Endothelial cell of umbilical vein (primary cell): ENCODE measurements around the gene ABCD3. TPM values are rescaled to one million over a fixed set of nuclear protein-coding genes. Genes with fewer than 3 reads are reported as not detected.

Experiments used
- BruUV-seq: library from RNA; stranded (reverse); fragments of 400-500 nt; replicated peaks from 2 replicates; lab custom pipeline; 2021; lab: Mats Ljungman, UMichigan
- CTCF ChIA-PET: fragments of 300-600, 350-600 bp; sonication (Branson Sonifier 250); formaldehyde crosslinking; loops from one replicate; lab custom pipeline; 2021; ENCODE audit warnings: antibody characterized with exemption, inconsistent platforms; lab: Charles Lee
- POLR2A ChIA-PET: fragments of 300-600, 350-600 bp; sonication (Branson Sonifier 250); formaldehyde crosslinking; loops from one replicate; lab custom pipeline; 2021; ENCODE audit warnings: antibody characterized with exemption, inconsistent platforms; lab: Charles Lee
- DNase-seq: peaks from one replicate; pipeline ENCODE4 v3.0.0-alpha.2; 2011; ENCODE audit warnings: low read depth, low spot score
- FAIRE-seq: peaks from 2 replicates; lab custom pipeline; 2011; peaks lifted over from hg19 to GRCh38; lab: Jason Lieb, UNC
- H2AFZ ChIP-seq: 2 replicates; pipeline ENCODE4 v1.6.0; 2012; ENCODE audit warnings: low read depth, low read length, control low read depth, inconsistent platforms
- H3K27ac ChIP-seq: 2 replicates; pipeline ENCODE4 v1.5.1; 2011; ENCODE audit warnings: low read depth, mild to moderate bottlenecking, control low read depth, low read length, moderate library complexity; ENCODE audit not compliant: insufficient read depth
- H3K27me3 ChIP-seq, 2 experiments: 2 replicates each; pipeline versions ENCODE4 v1.6.0 to v1.6.1; 2011; ENCODE audit warnings: low read length in 2 of 2, mixed read lengths in 1 of 2; ENCODE audit not compliant: control insufficient read depth in 2 of 2, insufficient read depth in 2 of 2
- H3K36me3 ChIP-seq, 2 experiments: 2 replicates in 1 of 2; 3 replicates in 1 of 2; pipeline ENCODE4 v1.5.1; 2011; ENCODE audit warnings: low read length in 2 of 2, mild to moderate bottlenecking in 1 of 2, moderate library complexity in 1 of 2; ENCODE audit not compliant: control insufficient read depth in 2 of 2, insufficient read depth in 2 of 2; ENCODE audit errors: extremely low read depth in 1 of 2
- H3K4me1 ChIP-seq: 3 replicates; pipeline ENCODE4 v1.5.1; 2011; ENCODE audit warnings: mild to moderate bottlenecking, low read length; ENCODE audit not compliant: control insufficient read depth, insufficient read depth; ENCODE audit errors: extremely low read depth
- H3K4me2 ChIP-seq: 2 replicates; pipeline ENCODE4 v1.6.1; 2011; ENCODE audit warnings: low read length, control low read depth, mixed read lengths; ENCODE audit not compliant: insufficient read depth
- H3K4me3 ChIP-seq, 3 experiments: fragments of 200-600 bp in 1 of 3; sonication (generic), shearing (Covaris generic) in 1 of 3; replicated peaks in 1 of 3; 2 replicates each; pipeline ENCODE4 v1.5.1; 2011 to 2016; ENCODE audit warnings: control low read depth in 3 of 3, low read length in 3 of 3, mild to moderate bottlenecking in 2 of 3, inconsistent platforms in 1 of 3, low read depth in 1 of 3, moderate library complexity in 1 of 3; ENCODE audit not compliant: insufficient read depth in 1 of 3
- H3K79me2 ChIP-seq: 2 replicates; pipeline ENCODE4 v1.6.0; 2012; ENCODE audit warnings: low read length, inconsistent platforms; ENCODE audit not compliant: control insufficient read depth, insufficient read depth
- H3K9ac ChIP-seq: replicated peaks from 2 replicates; pipeline ENCODE3; 2011; ENCODE audit warnings: low read length, control low read depth; ENCODE audit not compliant: insufficient read depth; ENCODE audit errors: extremely low read depth
- H3K9me1 ChIP-seq: replicated peaks from 3 replicates; pipeline ENCODE4 v1.6.0; 2011; ENCODE audit warnings: mild to moderate bottlenecking, low read length; ENCODE audit not compliant: control insufficient read depth, insufficient read depth; ENCODE audit errors: extremely low read depth
- H3K9me3 ChIP-seq: replicated peaks from 2 replicates; pipeline ENCODE4 v1.5.1; 2012; ENCODE audit warnings: low read length, inconsistent platforms; ENCODE audit not compliant: control insufficient read depth, insufficient read depth
- H4K20me1 ChIP-seq: replicated peaks from 2 replicates; pipeline ENCODE3; 2011; ENCODE audit warnings: mild to moderate bottlenecking, low read length; ENCODE audit not compliant: control insufficient read depth, insufficient read depth; ENCODE audit errors: extremely low read depth
- EZH2 ChIP-seq: IDR thresholded peaks from 2 replicates; pipeline ENCODE4 v1.6.1; 2012; ENCODE audit warnings: borderline replicate concordance, low read depth, mild to moderate bottlenecking, moderate library complexity, low read length, inconsistent platforms; ENCODE audit not compliant: severe bottlenecking
- FOS ChIP-seq: IDR thresholded peaks from 2 replicates; pipeline ENCODE4 v1.6.1; 2011; ENCODE audit warnings: mild to moderate bottlenecking, low read length, moderate library complexity, borderline replicate concordance; ENCODE audit not compliant: insufficient read depth
- GATA2 ChIP-seq: IDR thresholded peaks from 2 replicates; pipeline ENCODE4 v1.7.0; 2011; ENCODE audit warnings: low read depth, mild to moderate bottlenecking, moderate library complexity, mixed read lengths, low read length; ENCODE audit not compliant: insufficient read length, insufficient read depth
- MAX ChIP-seq: IDR thresholded peaks from 2 replicates; pipeline ENCODE4 v1.6.1; 2011; ENCODE audit not compliant: insufficient read depth, insufficient read length
- MYC ChIP-seq: IDR thresholded peaks from one replicate; pipeline ENCODE4 v1.6.1; 2011; ENCODE audit warnings: mild to moderate bottlenecking, low read depth, low read length
- POLR2AphosphoS5 ChIP-seq: IDR thresholded peaks from 2 replicates; pipeline ENCODE4 v1.6.1; 2012; ENCODE audit warnings: low read depth, mild to moderate bottlenecking, control low read depth, low read length, moderate library complexity; ENCODE audit not compliant: insufficient read depth
- dilution Hi-C: fragments of 300-500 bp; cut with MboI; formaldehyde crosslinking; loops from one replicate; pipeline ENCODE4 v1.15.0; 2019; ENCODE audit warnings: low sequenced_read_pairs; ENCODE audit not compliant: extremely low pct_ligation_motif_present
- intact Hi-C: fragments of 100-400 bp; cut with micrococcal nuclease; formaldehyde crosslinking; loops from one replicate; pipeline ENCODE4 v1.10.0; 2022
- polyA plus RNA-seq, 4 experiments: library from polyadenylated mRNA; depleted of rRNA in 3 of 4; stranded (reverse) in 3 of 4; unstranded in 1 of 4; fragments of >200 nt; gene quantifications; 2 replicates each; pipeline versions ENCODE4 v1.2.1 to v1.2.3, GENCODE V29; 2011 to 2012; ENCODE audit warnings: missing spikeins in 1 of 4
- total RNA-seq: library from RNA; stranded (reverse); gene quantifications from 2 replicates; pipeline ENCODE4 v1.2.3, GENCODE V29; 2021
- TF ChIP-seq, protein P1 (sequence below), 2 donors: IDR thresholded peaks; 1 replicate in 1 of 2; 2 replicates in 1 of 2; pipeline ENCODE4 v1.5.1; 2011; ENCODE audit warnings: low read length in 2 of 2, mild to moderate bottlenecking in 2 of 2, moderate library complexity in 2 of 2, control low read depth in 1 of 2, inconsistent platforms in 1 of 2, low read depth in 1 of 2; ENCODE audit not compliant: insufficient read depth in 1 of 2; ENCODE audit errors: extremely low read depth in 1 of 2

ABCD3 gene
- total and polyA plus RNA-seq, 2 donors (not counting 3 experiments of a cell fraction or from before 2014, with no cell fraction given): 6.3 to 31.6 TPM

DNA sequence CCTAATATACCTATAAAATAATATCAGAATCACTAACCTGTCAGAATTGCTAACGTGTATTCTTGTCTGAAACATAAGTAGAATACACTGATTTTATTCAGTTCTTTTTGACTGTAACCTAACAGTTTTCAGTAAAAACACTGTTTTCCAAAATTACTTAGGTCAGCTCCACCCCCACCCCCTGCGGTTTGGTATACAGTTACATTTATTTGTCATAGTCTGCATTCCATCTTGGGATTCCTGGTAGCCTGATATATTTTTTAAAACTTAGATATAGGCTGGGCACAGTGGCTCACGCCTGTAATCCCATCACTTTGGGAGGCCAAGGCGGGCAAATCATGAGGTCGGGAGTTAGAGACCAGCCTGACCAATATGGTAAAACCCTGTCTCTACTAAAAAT, 19.8 kb upstream of the ABCD3 start:
- Histone ChIP-seq H3K36me3 (no peaks in the 10 kb centered on the region), H3K4me3 (no peak overlapping the region), H4K20me1 (no peaks in the 10 kb centered on the region), H3K27ac (no peak overlapping the region), H3K4me1 (no peaks in the 10 kb centered on the region), H3K9me3 (no peaks in the 10 kb centered on the region), H2AFZ (no peak overlapping the region), H3K4me2 (no peak overlapping the region), H3K79me2 (no peaks in the 10 kb centered on the region), H3K9me1 (no peaks in the 10 kb centered on the region), H3K27me3 (peaks cover 12 to 15% of the 10 kb centered on the region in 2 experiments), H3K9ac (no peak overlapping the region)
- intact Hi-C loops: no loop called here
- FAIRE-seq: no peak
- dilution Hi-C loops: no loop called here
- TF ChIP-seq POLR2AphosphoS5: no peak
- no peak for TF ChIP-seq FOS
- ChIA-PET CTCF (no interaction called here), POLR2A (no interaction called here)
- DNase-seq: no peak
- BruUV-seq: no TSS peak

DNA sequence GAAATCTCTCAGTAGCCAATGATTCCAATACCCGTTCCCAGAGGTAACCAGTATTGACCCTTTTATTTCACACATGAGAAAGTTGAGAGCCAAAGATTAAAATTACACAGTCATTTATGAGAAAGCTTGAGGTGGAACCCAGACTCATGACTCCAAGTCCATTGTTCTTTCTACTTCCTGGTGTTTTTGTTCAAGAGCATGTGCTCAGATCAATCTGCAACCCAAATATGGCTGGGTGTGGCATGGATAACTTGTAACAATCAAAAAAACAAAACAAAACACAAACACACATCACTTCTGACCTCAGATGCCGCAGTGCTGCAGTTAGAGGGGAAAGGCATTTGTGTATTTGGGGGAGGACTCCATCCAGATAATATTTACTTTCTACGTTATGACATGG, 18.7 kb upstream of the ABCD3 start:
- no peak overlapping the region for H3K27ac ChIP-seq
- H3K4me3 ChIP-seq: no peak overlapping the region
- no peaks in the 10 kb centered on the region for H3K9me1 ChIP-seq
- FAIRE-seq (no peak), DNase-seq (no peak)
- H3K79me2 ChIP-seq: no peaks in the 10 kb centered on the region
- ChIA-PET POLR2A (interaction anchor here (0.6 kb wide), 1 partner anchor 175 kb away, joined by 3 read pairs; no protein-coding TSS in a partner anchor), CTCF (no interaction called here)
- no peak overlapping the region for H3K4me2 ChIP-seq
- H3K27me3 ChIP-seq: peaks cover 11 to 13% of the 10 kb centered on the region in 2 experiments
- no TSS peak for BruUV-seq
- intact Hi-C loops: no loop called here
- no peak overlapping the region for H2AFZ ChIP-seq
- no peak overlapping the region for H3K9ac ChIP-seq
- H3K36me3 ChIP-seq: no peaks in the 10 kb centered on the region
- TF ChIP-seq MAX (no peak), FOS (no peak), GATA2 (no peak), POLR2AphosphoS5 (no peak), EZH2 (no peak), MYC (no peak)
- TF ChIP-seq, protein P1, sequence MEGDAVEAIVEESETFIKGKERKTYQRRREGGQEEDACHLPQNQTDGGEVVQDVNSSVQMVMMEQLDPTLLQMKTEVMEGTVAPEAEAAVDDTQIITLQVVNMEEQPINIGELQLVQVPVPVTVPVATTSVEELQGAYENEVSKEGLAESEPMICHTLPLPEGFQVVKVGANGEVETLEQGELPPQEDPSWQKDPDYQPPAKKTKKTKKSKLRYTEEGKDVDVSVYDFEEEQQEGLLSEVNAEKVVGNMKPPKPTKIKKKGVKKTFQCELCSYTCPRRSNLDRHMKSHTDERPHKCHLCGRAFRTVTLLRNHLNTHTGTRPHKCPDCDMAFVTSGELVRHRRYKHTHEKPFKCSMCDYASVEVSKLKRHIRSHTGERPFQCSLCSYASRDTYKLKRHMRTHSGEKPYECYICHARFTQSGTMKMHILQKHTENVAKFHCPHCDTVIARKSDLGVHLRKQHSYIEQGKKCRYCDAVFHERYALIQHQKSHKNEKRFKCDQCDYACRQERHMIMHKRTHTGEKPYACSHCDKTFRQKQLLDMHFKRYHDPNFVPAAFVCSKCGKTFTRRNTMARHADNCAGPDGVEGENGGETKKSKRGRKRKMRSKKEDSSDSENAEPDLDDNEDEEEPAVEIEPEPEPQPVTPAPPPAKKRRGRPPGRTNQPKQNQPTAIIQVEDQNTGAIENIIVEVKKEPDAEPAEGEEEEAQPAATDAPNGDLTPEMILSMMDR (IDR thresholded peaks at IDR 0.05; ENCODE audit: extremely low read depth in 1 of 2, insufficient read depth in 1 of 2, low read depth in 1 of 2, low read length in 2 of 2): no peak
- no peaks in the 10 kb centered on the region for H3K4me1 ChIP-seq
- H4K20me1 ChIP-seq: no peaks in the 10 kb centered on the region
- no peaks in the 10 kb centered on the region for H3K9me3 ChIP-seq
- dilution Hi-C loops: no loop called here
